IPS-20b (cell line): ENCODE data around the gene DHX40.
"Not testable (repeated sequence)": the region's sequence is repeated elsewhere in the genome, so short reads cannot be mapped to it uniquely, and the experiment has no call there.

Experiments
- H3K27ac ChIP-seq: one replicate; pipeline ENCODE4 v1.5.1; 2013; ENCODE audit warnings: low read length
- H3K27me3 ChIP-seq: 2 replicates; pipeline ENCODE4 v1.6.1; 2013; ENCODE audit warnings: mild to moderate bottlenecking, low read length, inconsistent platforms; ENCODE audit not compliant: insufficient read depth
- H3K36me3 ChIP-seq: 2 replicates; pipeline ENCODE4 v1.6.1; 2013; ENCODE audit warnings: low read depth, mild to moderate bottlenecking, inconsistent platforms, low read length, moderate library complexity; ENCODE audit not compliant: insufficient read depth
- H3K4me1 ChIP-seq: 2 replicates; pipeline ENCODE4 v1.6.1; 2013; ENCODE audit warnings: mild to moderate bottlenecking, control low read depth, inconsistent platforms, low read length, moderate library complexity; ENCODE audit not compliant: insufficient read depth
- H3K4me3 ChIP-seq: 2 replicates; pipeline ENCODE4 v1.5.1; 2013; ENCODE audit warnings: mild to moderate bottlenecking, low read length, inconsistent platforms
- H3K9ac ChIP-seq: 2 replicates; pipeline ENCODE4 v1.6.1; 2013; ENCODE audit warnings: low read depth, mild to moderate bottlenecking, inconsistent platforms, low read length, moderate library complexity
- H3K9me3 ChIP-seq: 2 replicates; pipeline ENCODE4 v1.6.1; 2013; ENCODE audit warnings: mild to moderate bottlenecking, low read depth, low read length, inconsistent platforms; ENCODE audit not compliant: insufficient read depth

Gene DHX40

DNA sequence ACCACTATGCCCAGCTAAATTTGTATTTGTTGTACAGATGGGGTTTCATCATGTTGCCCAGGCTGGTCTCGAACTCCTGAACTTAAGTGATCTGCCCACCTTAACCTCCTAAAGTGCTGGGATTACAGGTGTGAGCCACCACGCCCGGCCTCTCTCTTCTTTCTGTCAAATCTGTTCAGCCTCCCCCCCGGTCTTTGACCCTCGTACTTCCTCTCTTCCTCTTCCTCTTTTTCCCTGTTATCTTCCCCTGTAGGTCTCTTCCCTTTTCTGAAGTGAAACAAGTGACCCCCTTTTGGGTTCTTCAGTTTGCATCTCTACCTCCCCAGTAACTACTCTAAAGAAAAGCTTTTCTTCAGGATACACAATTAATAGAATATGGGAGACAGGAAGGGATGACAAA is 31.7 kb upstream of the DHX40 start:
- no peak overlapping the region for H3K27ac ChIP-seq

DNA sequence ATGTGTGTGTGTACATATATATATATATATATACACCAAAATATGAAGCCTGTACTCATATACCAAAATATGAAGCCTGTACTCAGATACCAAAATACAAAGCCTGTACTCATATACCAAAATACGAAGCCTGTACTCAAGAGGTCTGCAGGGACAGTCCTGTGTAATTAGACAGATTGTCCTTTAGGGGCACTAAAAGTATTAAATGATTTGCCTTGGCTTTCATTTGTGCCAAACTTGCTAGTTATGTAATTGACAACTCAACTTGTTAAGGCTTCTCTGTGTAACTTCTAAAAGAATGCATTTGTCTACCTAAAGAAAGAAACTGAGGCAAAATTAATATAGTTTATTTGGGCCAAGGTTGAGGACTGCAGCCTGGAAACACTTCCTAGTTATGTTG is 30.8 kb upstream of the DHX40 start:
- Histone ChIP-seq H3K27me3 (no peaks in the 10 kb centered on the region), H3K27ac (no peak overlapping the region), H3K9ac (no peak overlapping the region), H3K36me3 (no peaks in the 10 kb centered on the region), H3K4me3 (no peak overlapping the region), H3K4me1 (no peaks in the 10 kb centered on the region), H3K9me3 (no peaks in the 10 kb centered on the region)

More for the DNA sequence above, 31.7 kb upstream of the DHX40 start:
- H3K9ac ChIP-seq, result no peak overlapping the region
- H3K27me3 ChIP-seq, result no peaks in the 10 kb centered on the region
- H3K4me1 ChIP-seq, result no peaks in the 10 kb centered on the region
- no peaks in the 10 kb centered on the region for H3K9me3 ChIP-seq
- H3K4me3 ChIP-seq, result no peak overlapping the region
- H3K36me3 ChIP-seq, result no peaks in the 10 kb centered on the region

- Histone ChIP-seq H3K4me1 (no peaks in the 10 kb centered on the region), H3K9me3 (no peaks in the 10 kb centered on the region), H3K36me3 (no peaks in the 10 kb centered on the region), H3K4me3 (no peak overlapping the region), H3K27ac (no peak overlapping the region), H3K9ac (no peak overlapping the region), H3K27me3 (no peaks in the 10 kb centered on the region)
Measured at GRCh38 chr17:59538195-59538909, 27.1 kb upstream of the DHX40 start.

DNA sequence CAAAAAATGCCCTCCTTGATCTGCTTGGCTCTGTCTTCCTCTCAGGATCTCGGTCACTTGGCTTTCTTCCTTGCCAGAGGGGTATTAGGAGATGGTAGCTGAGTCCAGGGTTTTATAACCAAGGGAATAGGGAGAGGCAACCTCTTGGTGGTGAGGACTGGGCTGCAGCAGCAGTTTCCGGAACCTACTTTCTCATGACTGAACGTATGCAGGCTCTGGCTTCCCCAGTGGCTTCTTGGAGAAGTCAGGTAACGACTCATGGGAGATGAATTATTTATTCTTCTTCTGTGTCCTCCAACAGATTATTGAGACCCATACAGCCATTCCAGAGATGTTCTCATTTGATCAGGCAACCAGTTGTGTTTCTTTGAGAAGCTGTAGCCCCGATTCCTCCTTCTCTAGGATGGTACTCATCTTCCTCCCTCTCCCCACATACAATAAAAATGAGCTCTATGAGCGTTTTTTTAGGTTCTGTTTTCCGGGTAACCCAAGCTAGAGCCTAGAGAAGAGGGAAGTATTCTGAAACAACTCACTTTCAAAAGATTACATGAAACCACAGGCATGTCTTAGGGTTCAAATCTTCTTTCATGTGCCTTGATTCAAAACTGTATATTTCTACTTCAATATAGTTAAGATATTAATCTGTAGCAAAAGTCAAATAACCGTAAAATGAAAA is 22.3 kb upstream of the DHX40 start:
- Histone ChIP-seq H3K36me3 (no peaks in the 10 kb centered on the region), H3K27ac (no peak overlapping the region), H3K27me3 (no peaks in the 10 kb centered on the region), H3K9me3 (no peaks in the 10 kb centered on the region), H3K4me3 (no peak overlapping the region), H3K9ac (no peak overlapping the region), H3K4me1 (peaks cover 4% of the 10 kb centered on the region; the same call in 1 of the 2 replicates)

DNA sequence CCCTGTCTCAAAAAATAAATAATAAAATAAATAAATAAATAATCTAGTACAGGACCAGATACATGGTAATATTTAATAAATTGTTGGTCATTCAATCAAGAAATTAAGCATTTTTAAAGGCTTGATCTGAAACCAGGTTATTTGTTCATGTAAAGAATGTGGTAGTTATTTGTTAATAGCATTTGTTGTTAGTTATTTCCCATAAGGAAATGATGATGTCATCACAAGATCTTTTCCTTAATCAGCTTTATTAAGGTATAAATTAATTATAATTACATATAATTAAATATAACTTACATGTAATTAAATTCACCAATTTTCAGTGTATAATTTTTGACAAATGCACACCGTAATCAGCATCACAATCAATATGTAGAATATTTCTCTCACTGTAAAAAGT is 19.5 kb upstream of the DHX40 start:
- Histone ChIP-seq H3K9ac (no peak overlapping the region), H3K27ac (no peak overlapping the region), H3K27me3 (no peaks in the 10 kb centered on the region), H3K36me3 (no peaks in the 10 kb centered on the region), H3K4me3 (no peak overlapping the region), H3K9me3 (no peaks in the 10 kb centered on the region), H3K4me1 (peaks cover 4% of the 10 kb centered on the region; the same call in 1 of the 2 replicates)

GRCh38 chr17:59547131-59547915 is 18.1 kb upstream of the DHX40 start:
- Histone ChIP-seq H3K27me3 (no peaks in the 10 kb centered on the region), H3K4me1 (peaks cover 4% of the 10 kb centered on the region; the same call in 1 of the 2 replicates), H3K27ac (no peak overlapping the region), H3K36me3 (no peaks in the 10 kb centered on the region), H3K9ac (no peak overlapping the region), H3K9me3 (no peaks in the 10 kb centered on the region), H3K4me3 (no peak overlapping the region)

DNA sequence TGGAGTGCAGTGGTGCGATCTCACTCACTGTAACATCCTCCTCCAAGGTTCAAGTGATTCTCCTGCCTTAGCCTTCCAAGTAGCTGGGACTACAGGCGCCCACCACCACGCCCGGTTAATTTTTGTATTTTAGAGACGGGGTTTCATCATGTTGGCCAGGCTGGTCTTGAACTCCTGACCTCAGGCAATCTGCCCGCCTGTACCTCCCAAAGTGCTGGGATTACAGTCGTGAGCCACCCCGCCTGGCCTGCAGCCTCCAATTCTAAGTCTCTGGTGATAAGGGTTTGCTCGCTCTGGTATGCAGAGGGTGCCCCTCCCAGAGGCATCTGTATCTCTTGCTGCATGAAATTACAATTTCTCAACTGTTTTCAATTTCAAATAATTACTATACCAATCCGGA is 16.4 kb upstream of the DHX40 start:
- not testable (repeated sequence) for H3K27me3 ChIP-seq, H3K27ac ChIP-seq, H3K4me3 ChIP-seq, H3K9me3 ChIP-seq, H3K9ac ChIP-seq, H3K4me1 ChIP-seq, H3K36me3 ChIP-seq

DNA sequence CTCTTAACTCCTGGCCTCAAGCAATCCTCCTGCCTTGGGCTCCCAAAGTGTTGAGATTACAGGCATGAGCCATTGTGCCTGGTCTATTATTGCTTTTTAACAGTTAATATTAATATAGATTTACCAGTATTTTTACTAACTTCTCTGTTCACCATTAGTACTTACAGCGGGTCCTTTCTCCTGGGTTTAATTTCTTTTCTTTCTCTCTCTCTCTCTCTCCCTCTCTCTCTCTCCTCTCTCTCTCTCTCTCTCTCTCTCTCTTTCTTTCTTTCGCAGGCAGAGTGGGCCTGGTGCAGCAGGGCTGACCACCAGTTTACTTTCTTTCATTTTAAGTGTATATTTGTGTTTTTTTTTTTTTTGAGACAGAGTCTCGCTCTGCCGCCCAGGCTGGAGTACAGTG is 14.7 kb upstream of the DHX40 start:
- H3K4me1 ChIP-seq, result peaks cover 4% of the 10 kb centered on the region; the same call in 1 of the 2 replicates
- no peak overlapping the region for H3K27ac ChIP-seq
- no peaks in the 10 kb centered on the region for H3K27me3 ChIP-seq
- no peaks in the 10 kb centered on the region for H3K9me3 ChIP-seq
- H3K4me3 ChIP-seq, result no peak overlapping the region
- no peak overlapping the region for H3K9ac ChIP-seq
- no peaks in the 10 kb centered on the region for H3K36me3 ChIP-seq

GRCh38 chr17:59558039-59558438 is 7.4 kb upstream of the DHX40 start:
- Histone ChIP-seq H3K27me3 (no peaks in the 10 kb centered on the region), H3K4me1 (no peaks in the 10 kb centered on the region), H3K27ac (no peak overlapping the region), H3K4me3 (no peak overlapping the region), H3K9ac (no peak overlapping the region), H3K9me3 (no peaks in the 10 kb centered on the region), H3K36me3 (no peaks in the 10 kb centered on the region)

GRCh38 chr17:59558953-59559352 is 6.5 kb upstream of the DHX40 start:
- Histone ChIP-seq H3K27me3 (peaks cover 5% of the 10 kb centered on the region; the same call in 1 of the 2 replicates), H3K4me1 (no peaks in the 10 kb centered on the region), H3K9ac (no peak overlapping the region), H3K9me3 (no peaks in the 10 kb centered on the region), H3K36me3 (no peaks in the 10 kb centered on the region), H3K27ac (no peak overlapping the region), H3K4me3 (no peak overlapping the region)

DNA sequence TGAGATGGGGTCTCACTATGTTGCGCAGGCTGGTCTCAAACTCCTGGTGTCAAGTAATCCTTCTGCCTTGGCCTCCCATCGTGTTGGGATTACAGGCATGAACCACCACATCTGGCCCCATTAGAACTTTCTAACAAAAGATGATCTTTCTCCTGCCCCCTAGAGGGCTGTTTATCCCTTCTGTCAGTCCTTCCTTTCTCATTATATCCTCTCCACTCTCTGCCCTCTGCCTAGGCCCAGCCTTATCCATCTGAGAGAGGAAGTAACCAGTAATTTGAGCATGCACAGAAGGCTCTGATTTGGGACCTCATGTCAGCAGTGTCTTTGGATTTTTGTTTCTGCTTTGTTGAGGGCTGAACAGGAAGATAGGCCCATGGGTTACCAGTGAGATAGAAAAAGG is 4.4 kb upstream of the DHX40 start:
- Histone ChIP-seq H3K9ac (no peak overlapping the region), H3K36me3 (no peaks in the 10 kb centered on the region), H3K4me3 (no peak overlapping the region), H3K27me3 (peaks cover 18% of the 10 kb centered on the region), H3K9me3 (peaks cover 9% of the 10 kb centered on the region), H3K4me1 (no peaks in the 10 kb centered on the region), H3K27ac (no peak overlapping the region)
